Neuronal stem cell (in vitro differentiated cells): ENCODE data around the gene KRT6C.

ENCODE experiments used
- DNase-seq: peaks from one replicate; pipeline ENCODE4 v3.0.0-alpha.2; 2013; ENCODE audit warnings: low spot score
- H2AFZ ChIP-seq: one replicate; pipeline ENCODE4 v1.6.1; 2013; ENCODE audit warnings: mild to moderate bottlenecking, low read length, inconsistent platforms
- H2AK5ac ChIP-seq: 2 replicates; pipeline ENCODE4 v1.6.1; 2013; ENCODE audit warnings: low read depth, mild to moderate bottlenecking, inconsistent platforms, low read length, moderate library complexity, mixed read lengths
- H2BK120ac ChIP-seq: 2 replicates; pipeline ENCODE4 v1.6.1; 2013; ENCODE audit warnings: low read depth, mild to moderate bottlenecking, inconsistent platforms, low read length, moderate library complexity, mixed read lengths
- H2BK12ac ChIP-seq: one replicate; pipeline ENCODE4 v1.6.1; 2013; ENCODE audit warnings: low read length, inconsistent platforms
- H2BK15ac ChIP-seq: 2 replicates; pipeline ENCODE4 v1.6.1; 2013; ENCODE audit warnings: mild to moderate bottlenecking, low read length, inconsistent platforms, mixed read lengths
- H2BK5ac ChIP-seq: one replicate; pipeline ENCODE4 v1.6.1; 2013; ENCODE audit warnings: inconsistent platforms, mild to moderate bottlenecking, low read length, moderate library complexity
- H3K14ac ChIP-seq: one replicate; pipeline ENCODE4 v1.6.1; 2013; ENCODE audit warnings: low read length, inconsistent platforms
- H3K18ac ChIP-seq: 2 replicates; pipeline ENCODE4 v1.6.1; 2013; ENCODE audit warnings: low read length, inconsistent platforms
- H3K23ac ChIP-seq: 2 replicates; pipeline ENCODE4 v1.6.1; 2013; ENCODE audit warnings: low read depth, mild to moderate bottlenecking, mixed read lengths, low read length, inconsistent platforms; ENCODE audit not compliant: poor library complexity
- H3K27ac ChIP-seq: replicated peaks from 3 replicates; pipeline ENCODE4 v1.5.1; 2013; ENCODE audit warnings: low read length, inconsistent platforms
- H3K27me3 ChIP-seq, 3 experiments: 2 replicates each; pipeline ENCODE4 v1.6.1; 2013; ENCODE audit warnings: low read length in 3 of 3, mild to moderate bottlenecking in 2 of 3, inconsistent platforms in 1 of 3, low read depth in 1 of 3, mixed read lengths in 1 of 3, moderate library complexity in 1 of 3; ENCODE audit not compliant: control insufficient read depth in 3 of 3, insufficient read depth in 3 of 3
- H3K36me3 ChIP-seq, 2 donors: replicated peaks in 1 of 2; 2 replicates each; pipeline ENCODE4 v1.6.1; 2013; ENCODE audit warnings: low read length in 2 of 2; ENCODE audit not compliant: control insufficient read depth in 2 of 2, insufficient read depth in 2 of 2
- H3K4ac ChIP-seq: 2 replicates; pipeline ENCODE4 v1.6.1; 2013; ENCODE audit warnings: inconsistent platforms, mild to moderate bottlenecking, low read length, moderate library complexity
- H3K4me1 ChIP-seq, 2 donors: 1 replicate in 1 of 2; 2 replicates in 1 of 2; pipeline ENCODE4 v1.6.1; 2013; ENCODE audit warnings: low read length in 2 of 2, low read depth in 1 of 2; ENCODE audit not compliant: control insufficient read depth in 2 of 2, insufficient read depth in 1 of 2
- H3K4me2 ChIP-seq: one replicate; pipeline ENCODE4 v1.6.1; 2013; ENCODE audit warnings: mild to moderate bottlenecking, low read length, inconsistent platforms; ENCODE audit not compliant: insufficient read depth, poor library complexity, severe bottlenecking
- H3K4me3 ChIP-seq, 2 donors: 2 replicates each; pipeline ENCODE4 v1.5.1; 2013; ENCODE audit warnings: low read length in 2 of 2, mild to moderate bottlenecking in 2 of 2, inconsistent platforms in 1 of 2, moderate library complexity in 1 of 2
- H3K79me1 ChIP-seq: one replicate; pipeline ENCODE4 v1.6.1; 2013; ENCODE audit warnings: low read depth, mild to moderate bottlenecking, inconsistent platforms, low read length, moderate library complexity
- H3K9ac ChIP-seq: one replicate; pipeline ENCODE4 v1.6.1; 2013; ENCODE audit warnings: mild to moderate bottlenecking, low read depth, low read length, inconsistent platforms; ENCODE audit not compliant: poor library complexity
- H3K9me3 ChIP-seq, 2 donors: replicated peaks in 1 of 2; 2 replicates each; pipeline versions ENCODE3 to v1.6.1; 2013; ENCODE audit warnings: low read length in 2 of 2, mild to moderate bottlenecking in 2 of 2, inconsistent platforms in 1 of 2, low read depth in 1 of 2, mixed read lengths in 1 of 2, moderate library complexity in 1 of 2; ENCODE audit not compliant: control insufficient read depth in 2 of 2, insufficient read depth in 1 of 2
- H4K8ac ChIP-seq: one replicate; pipeline ENCODE4 v1.6.1; 2013; ENCODE audit warnings: low read depth, mild to moderate bottlenecking, inconsistent platforms, low read length, moderate library complexity
- H4K91ac ChIP-seq: one replicate; pipeline ENCODE4 v1.6.1; 2013; ENCODE audit warnings: low read length, low read depth, mild to moderate bottlenecking, inconsistent platforms; ENCODE audit not compliant: poor library complexity
- WGBS, 2 donors: extraction: QIAGEN DNeasy Blood & Tissue Kit; methylation state at CpG; one replicate each; pipeline ENCODE4 v1.1.7; 2013; ENCODE audit warnings: missing lambda C conversion rate in 2 of 2, mixed read lengths in 1 of 2; ENCODE audit not compliant: insufficient read length in 2 of 2, insufficient replicate concordance in 1 of 2; ENCODE audit errors: extremely low coverage in 2 of 2; 5-methylcytosine and 5-hydroxymethylcytosine counted together

Gene KRT6C

DNA sequence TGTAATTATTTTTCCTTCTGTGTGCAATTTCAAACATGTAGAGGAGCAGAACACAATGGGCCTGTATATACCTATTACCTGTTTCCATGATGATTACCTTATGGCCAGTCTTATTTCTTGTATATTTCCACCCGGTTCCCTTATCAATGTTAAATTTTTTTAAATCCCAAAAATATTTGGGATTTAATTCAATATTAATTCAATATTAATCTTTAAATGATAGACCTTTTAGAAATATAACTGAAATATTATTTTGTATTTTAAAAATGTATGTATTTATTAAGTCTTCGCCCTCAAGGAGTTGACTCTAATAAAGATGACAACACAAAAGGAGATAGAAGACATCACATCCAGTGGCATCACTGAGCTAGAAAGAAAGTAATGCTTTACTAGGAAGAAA, 607 bp upstream of the KRT6C start:
- Histone ChIP-seq H3K4me1 (no peaks in the 10 kb centered on the region), H3K4me2 (no peak overlapping the region), H2AFZ (no peak overlapping the region), H3K4me3 (no peak overlapping the region), H3K18ac (no peak overlapping the region), H2AK5ac (no peak overlapping the region), H2BK120ac (no peak overlapping the region), H3K9ac (no peak overlapping the region), H3K14ac (no peak overlapping the region), H3K23ac (no peak overlapping the region), H3K27me3 (no peaks in the 10 kb centered on the region), H3K79me1 (no peaks in the 10 kb centered on the region), H3K36me3 (no peaks in the 10 kb centered on the region), H3K9me3 (no peaks in the 10 kb centered on the region), H3K4ac (no peak overlapping the region), H4K8ac (no peak overlapping the region), H4K91ac (no peak overlapping the region), H2BK12ac (no peak overlapping the region), H2BK5ac (no peak overlapping the region), H3K27ac (no peak overlapping the region), H2BK15ac (no peak overlapping the region)
- DNase-seq, result no peak
- WGBS, 2 donors, result no CpG with 5 or more reads among the region's 2 CpGs

DNA sequence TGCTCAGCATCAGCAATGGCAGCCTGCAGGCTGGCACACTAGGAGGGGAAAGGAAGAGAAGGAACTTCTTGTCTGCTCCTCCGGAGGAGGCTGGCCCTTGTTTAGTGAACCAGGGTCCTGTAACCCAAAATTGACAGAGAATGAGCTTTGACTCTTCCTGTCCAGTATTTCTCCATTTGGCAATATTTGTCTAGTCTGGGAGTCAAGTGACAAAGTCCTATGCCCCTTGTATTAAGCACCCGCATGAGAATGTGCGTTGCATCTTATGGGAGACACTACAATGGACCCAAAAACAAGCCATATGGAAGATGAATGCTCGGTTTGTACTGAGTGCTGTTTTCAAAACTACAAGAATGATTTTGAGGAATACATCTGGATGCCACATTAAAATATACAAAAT, 3.8 kb downstream of the KRT6C start:
- no peaks in the 10 kb centered on the region for H3K27me3 ChIP-seq

DNA sequence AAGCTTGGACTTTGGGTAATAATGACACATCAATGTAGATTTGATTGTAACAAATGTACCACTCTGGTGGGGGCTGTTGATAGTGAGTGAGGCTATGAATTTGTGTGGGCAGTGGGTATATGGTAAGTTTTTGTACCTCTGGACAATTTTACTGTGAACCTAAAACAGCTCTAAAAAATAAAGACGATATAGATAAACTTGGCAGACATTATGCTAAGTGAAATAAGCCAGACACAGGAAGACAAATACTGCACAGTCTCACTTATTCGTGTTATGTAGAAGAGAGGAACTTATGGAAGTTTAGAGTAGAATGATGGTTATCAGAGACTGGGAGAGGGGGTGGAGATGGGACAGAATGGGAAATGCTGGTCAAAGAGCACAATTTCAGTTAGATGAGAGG, 8.7 kb downstream of the KRT6C start:
- Histone ChIP-seq H3K4me2 (no peak overlapping the region), H3K23ac (no peak overlapping the region), H2BK5ac (no peak overlapping the region), H3K14ac (no peak overlapping the region), H3K9ac (no peak overlapping the region), H3K9me3 (no peaks in the 10 kb centered on the region), H3K27ac (no peak overlapping the region), H3K18ac (no peak overlapping the region), H2BK120ac (no peak overlapping the region), H3K4ac (no peak overlapping the region), H3K4me3 (no peak overlapping the region), H4K91ac (no peak overlapping the region), H2AFZ (no peak overlapping the region), H3K4me1 (no peaks in the 10 kb centered on the region), H2BK12ac (no peak overlapping the region), H2BK15ac (no peak overlapping the region), H3K79me1 (no peaks in the 10 kb centered on the region), H4K8ac (no peak overlapping the region), H3K27me3 (no peaks in the 10 kb centered on the region), H2AK5ac (no peak overlapping the region), H3K36me3 (no peaks in the 10 kb centered on the region)
- no peak for DNase-seq
- no CpG with 5 or more reads among the region's 2 CpGs for WGBS, 2 donors

More for the DNA sequence above, 3.8 kb downstream of the KRT6C start:
- no peak for DNase-seq
- WGBS, 2 donors, result no CpG with 5 or more reads among the region's 4 CpGs
- no peaks in the 10 kb centered on the region for H3K36me3 ChIP-seq
- no peak overlapping the region for H3K4ac ChIP-seq
- H3K9ac ChIP-seq, result no peak overlapping the region
- no peak overlapping the region for H2BK12ac ChIP-seq
- H3K23ac ChIP-seq, result no peak overlapping the region
- H3K79me1 ChIP-seq, result no peaks in the 10 kb centered on the region
- no peak overlapping the region for H2BK15ac ChIP-seq
- no peak overlapping the region for H3K14ac ChIP-seq
- no peak overlapping the region for H4K8ac ChIP-seq
- H3K27ac ChIP-seq, result no peak overlapping the region
- H2BK5ac ChIP-seq, result no peak overlapping the region
- H3K18ac ChIP-seq, result no peak overlapping the region
- no peak overlapping the region for H4K91ac ChIP-seq
- H3K4me1 ChIP-seq, result no peaks in the 10 kb centered on the region
- H3K4me3 ChIP-seq, result no peak overlapping the region
- no peaks in the 10 kb centered on the region for H3K9me3 ChIP-seq
- H3K4me2 ChIP-seq, result peak overlapping the region; percentile 11
- no peak overlapping the region for H2AFZ ChIP-seq
- H2BK120ac ChIP-seq, result no peak overlapping the region
- H2AK5ac ChIP-seq, result no peak overlapping the region

GRCh38 chr12:52461693-52462092, 11.9 kb downstream of the KRT6C start:
- Histone ChIP-seq H4K91ac (no peak overlapping the region), H2BK5ac (no peak overlapping the region), H4K8ac (no peak overlapping the region), H2BK15ac (no peak overlapping the region), H3K4me2 (no peak overlapping the region), H3K18ac (no peak overlapping the region), H2BK120ac (no peak overlapping the region), H3K14ac (no peak overlapping the region), H3K9ac (no peak overlapping the region), H3K9me3 (no peaks in the 10 kb centered on the region), H3K79me1 (no peaks in the 10 kb centered on the region), H3K36me3 (no peaks in the 10 kb centered on the region), H2AK5ac (no peak overlapping the region), H3K4me1 (no peaks in the 10 kb centered on the region), H3K27me3 (no peaks in the 10 kb centered on the region), H3K27ac (no peak overlapping the region), H3K23ac (no peak overlapping the region), H2BK12ac (no peak overlapping the region), H3K4me3 (no peak overlapping the region), H3K4ac (no peak overlapping the region), H2AFZ (no peak overlapping the region)
- no CpG with 5 or more reads among the region's 5 CpGs for WGBS, 2 donors
- no peak for DNase-seq
